ENCODE measurements around the gene TSKS.
"Not testable (repeated sequence)": the region's sequence is repeated elsewhere in the genome, so short reads cannot be mapped to it uniquely, and the experiment has no call there.

Gene TSKS

GRCh38 chr19:49746206-49746958 is 16.7 kb downstream of the TSKS start:
- Histone ChIP-seq H3K4me1 (ENCODE audit: control insufficient read depth, insufficient read depth, low read length) (no peaks in the 10 kb centered on the region), H3K36me3 (ENCODE audit: control insufficient read depth, insufficient read depth, low read length) (no peaks in the 10 kb centered on the region), H3K9me3 (ENCODE audit: control insufficient read depth, insufficient read depth, low read depth, low read length) (no peaks in the 10 kb centered on the region), H3K4me3 (ENCODE audit: low read depth, low read length) (0 out of 2 replicates have a peak overlapping the region, but pooled peaks have one; percentile 9), H3K9ac (ENCODE audit: low read length) (no peak overlapping the region), H3K27ac (ENCODE audit: low read depth, low read length) (no peak overlapping the region), H3K27me3 (ENCODE audit: control insufficient read depth, insufficient read depth, low read length) (no peaks in the 10 kb centered on the region; the same call in 1 of the 2 replicates)

- Histone ChIP-seq H3K27ac (ENCODE audit: low read depth, low read length) (no peak overlapping the region), H3K36me3 (ENCODE audit: control insufficient read depth, insufficient read depth, low read length) (no peaks in the 10 kb centered on the region), H3K9ac (ENCODE audit: low read length) (no peak overlapping the region), H3K9me3 (ENCODE audit: control insufficient read depth, insufficient read depth, low read depth, low read length) (no peaks in the 10 kb centered on the region), H3K4me1 (ENCODE audit: control insufficient read depth, insufficient read depth, low read length) (no peaks in the 10 kb centered on the region), H3K4me3 (ENCODE audit: low read depth, low read length) (no peak overlapping the region), H3K27me3 (ENCODE audit: control insufficient read depth, insufficient read depth, low read length) (no peaks in the 10 kb centered on the region; the same call in 1 of the 2 replicates)
Observed at GRCh38 chr19:49744946-49745381, 18.1 kb downstream of the TSKS start.

- no peaks in the 10 kb centered on the region for H3K4me1 ChIP-seq (ENCODE audit: control insufficient read depth, insufficient read depth, low read length)
Observed at GRCh38 chr19:49741210-49741844, 21.8 kb downstream of the TSKS start.

GRCh38 chr19:49739933-49740332 is 23.2 kb downstream of the TSKS start:
- H3K4me3 ChIP-seq (ENCODE audit: low read depth, low read length) = no peak overlapping the region
- no peak overlapping the region for H3K27ac ChIP-seq (ENCODE audit: low read depth, low read length)
- H3K27me3 ChIP-seq (ENCODE audit: control insufficient read depth, insufficient read depth, low read length) = no peaks in the 10 kb centered on the region
- no peaks in the 10 kb centered on the region for H3K4me1 ChIP-seq (ENCODE audit: control insufficient read depth, insufficient read depth, low read length)
- H3K36me3 ChIP-seq (ENCODE audit: control insufficient read depth, insufficient read depth, low read length) = no peaks in the 10 kb centered on the region
- H3K9ac ChIP-seq (ENCODE audit: low read length) = no peak overlapping the region
- H3K9me3 ChIP-seq (ENCODE audit: control insufficient read depth, insufficient read depth, low read depth, low read length) = no peaks in the 10 kb centered on the region

More at GRCh38 chr19:49741210-49741844, 21.8 kb downstream of the TSKS start:
- Histone ChIP-seq H3K27ac (ENCODE audit: low read depth, low read length) (no peak overlapping the region), H3K36me3 (ENCODE audit: control insufficient read depth, insufficient read depth, low read length) (no peaks in the 10 kb centered on the region), H3K9me3 (ENCODE audit: control insufficient read depth, insufficient read depth, low read depth, low read length) (no peaks in the 10 kb centered on the region), H3K9ac (ENCODE audit: low read length) (no peak overlapping the region), H3K27me3 (ENCODE audit: control insufficient read depth, insufficient read depth, low read length) (no peaks in the 10 kb centered on the region), H3K4me3 (ENCODE audit: low read depth, low read length) (no peak overlapping the region)

GRCh38 chr19:49739098-49739497 is 24.0 kb downstream of the TSKS start:
- no peak overlapping the region for H3K4me3 ChIP-seq (ENCODE audit: low read depth, low read length)
- no peaks in the 10 kb centered on the region for H3K27me3 ChIP-seq (ENCODE audit: control insufficient read depth, insufficient read depth, low read length)
- H3K4me1 ChIP-seq (ENCODE audit: control insufficient read depth, insufficient read depth, low read length) = no peaks in the 10 kb centered on the region
- no peaks in the 10 kb centered on the region for H3K36me3 ChIP-seq (ENCODE audit: control insufficient read depth, insufficient read depth, low read length)
- no peak overlapping the region for H3K27ac ChIP-seq (ENCODE audit: low read depth, low read length)
- H3K9me3 ChIP-seq (ENCODE audit: control insufficient read depth, insufficient read depth, low read depth, low read length) = no peaks in the 10 kb centered on the region
- H3K9ac ChIP-seq (ENCODE audit: low read length) = no peak overlapping the region

GRCh38 chr19:49738268-49738667 is 24.8 kb downstream of the TSKS start:
- no peak overlapping the region for H3K27ac ChIP-seq (ENCODE audit: low read depth, low read length)
- H3K27me3 ChIP-seq (ENCODE audit: control insufficient read depth, insufficient read depth, low read length) = no peaks in the 10 kb centered on the region
- H3K9ac ChIP-seq (ENCODE audit: low read length) = no peak overlapping the region
- H3K36me3 ChIP-seq (ENCODE audit: control insufficient read depth, insufficient read depth, low read length) = no peaks in the 10 kb centered on the region
- no peaks in the 10 kb centered on the region for H3K9me3 ChIP-seq (ENCODE audit: control insufficient read depth, insufficient read depth, low read depth, low read length)
- H3K4me1 ChIP-seq (ENCODE audit: control insufficient read depth, insufficient read depth, low read length) = no peaks in the 10 kb centered on the region
- H3K4me3 ChIP-seq (ENCODE audit: low read depth, low read length) = no peak overlapping the region

GRCh38 chr19:49730166-49730565 is 32.9 kb downstream of the TSKS start:
- Histone ChIP-seq H3K9me3 (ENCODE audit: control insufficient read depth, insufficient read depth, low read depth, low read length) (no peaks in the 10 kb centered on the region), H3K27ac (ENCODE audit: low read depth, low read length) (no peak overlapping the region), H3K4me1 (ENCODE audit: control insufficient read depth, insufficient read depth, low read length) (no peaks in the 10 kb centered on the region), H3K4me3 (ENCODE audit: low read depth, low read length) (no peak overlapping the region), H3K27me3 (ENCODE audit: control insufficient read depth, insufficient read depth, low read length) (no peaks in the 10 kb centered on the region), H3K36me3 (ENCODE audit: control insufficient read depth, insufficient read depth, low read length) (no peaks in the 10 kb centered on the region), H3K9ac (ENCODE audit: low read length) (no peak overlapping the region)

- Histone ChIP-seq H3K4me3 (ENCODE audit: low read depth, low read length) (no peak overlapping the region), H3K27me3 (ENCODE audit: control insufficient read depth, insufficient read depth, low read length) (no peaks in the 10 kb centered on the region), H3K9ac (ENCODE audit: low read length) (no peak overlapping the region), H3K4me1 (ENCODE audit: control insufficient read depth, insufficient read depth, low read length) (no peaks in the 10 kb centered on the region), H3K36me3 (ENCODE audit: control insufficient read depth, insufficient read depth, low read length) (no peaks in the 10 kb centered on the region), H3K27ac (ENCODE audit: low read depth, low read length) (no peak overlapping the region), H3K9me3 (ENCODE audit: control insufficient read depth, insufficient read depth, low read depth, low read length) (no peaks in the 10 kb centered on the region)
Observed at GRCh38 chr19:49727217-49728030, 35.7 kb downstream of the TSKS start.

GRCh38 chr19:49719420-49719819 is 43.7 kb downstream of the TSKS start:
- not testable (repeated sequence) for H3K36me3 ChIP-seq (ENCODE audit: control insufficient read depth, insufficient read depth, low read length); H3K27me3 ChIP-seq (ENCODE audit: control insufficient read depth, insufficient read depth, low read length); H3K9ac ChIP-seq (ENCODE audit: low read length); H3K4me1 ChIP-seq (ENCODE audit: control insufficient read depth, insufficient read depth, low read length); H3K4me3 ChIP-seq (ENCODE audit: low read depth, low read length); H3K27ac ChIP-seq (ENCODE audit: low read depth, low read length); H3K9me3 ChIP-seq (ENCODE audit: control insufficient read depth, insufficient read depth, low read depth, low read length)

GRCh38 chr19:49718991-49719390 is 44.1 kb downstream of the TSKS start:
- H3K36me3 ChIP-seq (ENCODE audit: control insufficient read depth, insufficient read depth, low read length) = no peaks in the 10 kb centered on the region
- H3K4me3 ChIP-seq (ENCODE audit: low read depth, low read length) = no peak overlapping the region
- H3K4me1 ChIP-seq (ENCODE audit: control insufficient read depth, insufficient read depth, low read length) = peaks cover 4% of the 10 kb centered on the region; the same call in 1 of the 2 replicates
- no peaks in the 10 kb centered on the region for H3K9me3 ChIP-seq (ENCODE audit: control insufficient read depth, insufficient read depth, low read depth, low read length)
- no peak overlapping the region for H3K27ac ChIP-seq (ENCODE audit: low read depth, low read length)
- H3K27me3 ChIP-seq (ENCODE audit: control insufficient read depth, insufficient read depth, low read length) = no peaks in the 10 kb centered on the region
- H3K9ac ChIP-seq (ENCODE audit: low read length) = no peak overlapping the region

GRCh38 chr19:49718511-49718910 is 44.6 kb downstream of the TSKS start:
- no peak overlapping the region for H3K9ac ChIP-seq (ENCODE audit: low read length)
- peaks cover 4% of the 10 kb centered on the region; the same call in 1 of the 2 replicates for H3K4me1 ChIP-seq (ENCODE audit: control insufficient read depth, insufficient read depth, low read length)
- H3K9me3 ChIP-seq (ENCODE audit: control insufficient read depth, insufficient read depth, low read depth, low read length) = no peaks in the 10 kb centered on the region
- no peak overlapping the region for H3K4me3 ChIP-seq (ENCODE audit: low read depth, low read length)
- peaks cover 1% of the 10 kb centered on the region for H3K36me3 ChIP-seq (ENCODE audit: control insufficient read depth, insufficient read depth, low read length)
- no peak overlapping the region for H3K27ac ChIP-seq (ENCODE audit: low read depth, low read length)
- no peaks in the 10 kb centered on the region for H3K27me3 ChIP-seq (ENCODE audit: control insufficient read depth, insufficient read depth, low read length)
